GM18519 (cell line): ENCODE measurements around the gene HPS3.
A peak's percentile ranks its signal among the peaks of the same experiment; 100 is the strongest.
"Not testable (repeated sequence)": the region's sequence is repeated elsewhere in the genome, so short reads cannot be mapped to it uniquely, and the experiment has no call there.

Experiments
- ATAC-seq: cut with Tn5 transposase; IDR thresholded peaks from one replicate; pipeline ENCODE4 v1.9.1; 2021; ENCODE audit warnings: mild to moderate bottlenecking, moderate library complexity; ENCODE audit not compliant: unreplicated experiment, low FRiP score

Gene HPS3

GRCh38 chr3:149180057-149180573 lies 50.7 kb downstream of the HPS3 start:
- no peak for ATAC-seq

- no peak for ATAC-seq
These were observed 51.7 kb downstream of the HPS3 start for GRCh38 chr3:149181182-149181581.

DNA sequence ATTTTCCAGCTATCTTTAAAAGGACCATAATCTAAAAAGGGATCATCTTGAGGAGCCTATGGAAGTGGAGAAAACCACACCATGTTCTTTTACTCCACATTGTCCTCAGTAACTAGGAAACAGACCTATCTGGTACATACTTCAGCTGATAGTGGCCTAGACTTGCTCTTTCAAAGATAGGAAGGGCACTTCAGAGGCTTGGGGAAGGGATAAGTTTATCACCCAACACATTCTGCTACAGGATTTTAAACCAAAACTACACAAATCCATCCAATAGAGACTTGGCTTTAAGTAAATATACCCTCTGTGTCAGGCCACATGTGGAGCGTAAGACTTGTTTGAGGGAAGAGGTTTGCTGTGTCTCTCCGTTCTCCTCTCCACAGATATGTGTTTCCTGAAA lies 56.8 kb downstream of the HPS3 start:
- ATAC-seq: no peak

DNA sequence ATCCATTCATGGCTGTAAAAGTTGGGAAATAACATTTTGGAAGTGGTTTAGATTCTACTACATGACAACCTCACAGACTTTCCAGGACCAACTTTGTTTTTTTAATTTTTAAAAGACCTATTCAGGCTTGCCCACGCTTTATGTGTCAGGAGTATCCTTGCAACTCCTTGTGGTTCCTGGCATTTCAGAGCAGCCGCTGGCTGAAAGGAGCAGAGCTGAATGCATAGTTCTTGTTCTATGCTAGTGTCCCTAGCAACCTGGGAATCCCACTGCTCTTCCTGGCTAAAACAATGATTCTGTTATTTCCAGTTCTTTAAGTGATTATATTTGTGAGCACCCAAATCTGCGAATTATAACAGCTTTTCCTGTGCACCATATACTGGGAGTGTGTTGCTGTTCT lies 57.3 kb downstream of the HPS3 start:
- no peak for ATAC-seq

DNA sequence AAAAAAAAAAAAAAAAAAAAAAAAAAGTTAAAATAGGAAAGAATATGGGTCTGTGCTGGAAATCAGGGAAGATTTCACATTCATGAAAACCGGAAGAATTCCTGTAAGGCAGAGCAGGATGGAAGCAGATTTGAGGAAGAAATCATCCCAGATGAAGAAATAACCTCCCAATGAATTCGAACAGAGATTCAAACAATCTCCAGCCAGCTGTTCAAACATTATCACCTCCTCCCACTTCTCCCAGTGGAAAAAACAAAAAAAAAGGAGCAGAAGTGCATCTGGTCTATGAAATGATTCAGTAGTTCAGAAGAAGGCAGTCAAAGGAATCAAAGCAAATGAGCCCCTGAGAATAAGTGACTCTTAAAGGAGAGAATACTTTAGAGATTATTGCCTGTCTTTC lies 59.1 kb downstream of the HPS3 start:
- no peak for ATAC-seq

GRCh38 chr3:149195221-149195620 lies 65.8 kb downstream of the HPS3 start:
- ATAC-seq: no peak

DNA sequence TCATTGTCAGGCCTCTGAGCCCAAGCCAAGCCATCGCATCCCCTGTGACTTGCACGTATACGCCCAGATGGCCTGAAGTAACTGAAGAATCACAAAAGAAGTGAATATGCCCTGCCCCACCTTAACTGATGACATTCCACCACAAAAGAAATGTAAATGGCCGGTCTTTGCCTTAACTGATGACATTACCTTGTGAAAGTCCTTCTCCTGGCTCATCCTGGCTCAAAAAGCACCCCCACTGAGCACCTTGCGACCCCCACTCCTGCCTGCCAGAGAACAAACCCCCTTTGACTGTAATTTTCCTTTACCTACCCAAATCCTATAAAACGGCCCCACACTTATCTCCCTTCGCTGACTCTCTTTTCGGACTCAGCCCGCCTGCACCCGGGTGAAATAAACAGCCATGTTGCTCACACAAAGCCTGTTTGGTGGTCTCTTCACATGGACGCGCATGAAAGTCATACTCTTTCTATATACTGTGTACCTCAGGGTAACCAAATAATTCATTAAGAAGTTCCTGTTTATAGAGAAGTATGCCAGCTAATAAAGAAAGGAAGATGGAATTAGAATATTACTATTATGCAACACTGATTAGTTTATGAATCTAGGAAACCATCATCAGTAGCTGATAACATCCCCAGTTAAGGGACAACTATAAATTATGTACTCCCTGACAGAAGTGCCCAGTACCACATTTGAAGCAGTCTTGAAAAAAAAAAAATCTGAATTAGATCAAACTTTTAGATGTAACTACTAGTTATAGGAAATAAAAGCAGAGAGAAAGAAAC lies 67.6 kb downstream of the HPS3 start:
- ATAC-seq: not testable (repeated sequence)

- no peak for ATAC-seq
These were observed 68.2 kb downstream of the HPS3 start for GRCh38 chr3:149197669-149198068.

DNA sequence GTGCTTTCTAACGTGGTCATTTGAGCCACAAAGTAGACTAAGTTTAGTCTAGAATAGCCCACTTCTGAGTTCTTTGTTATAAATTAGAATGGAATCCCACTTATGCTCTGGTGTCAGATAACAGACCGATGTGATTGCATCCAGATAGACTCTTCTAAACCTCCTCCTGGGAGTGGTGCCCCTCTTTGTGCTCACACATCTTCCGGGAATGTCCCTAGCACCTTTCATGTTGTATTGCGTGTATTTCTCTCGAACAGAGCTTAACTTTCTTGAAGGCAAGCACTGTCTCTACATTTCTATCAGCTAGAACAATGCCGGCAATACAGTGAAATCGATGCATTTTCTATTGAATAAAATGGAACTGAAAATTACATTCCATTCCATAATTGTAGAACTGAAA lies 69.2 kb downstream of the HPS3 start:
- no peak for ATAC-seq

DNA sequence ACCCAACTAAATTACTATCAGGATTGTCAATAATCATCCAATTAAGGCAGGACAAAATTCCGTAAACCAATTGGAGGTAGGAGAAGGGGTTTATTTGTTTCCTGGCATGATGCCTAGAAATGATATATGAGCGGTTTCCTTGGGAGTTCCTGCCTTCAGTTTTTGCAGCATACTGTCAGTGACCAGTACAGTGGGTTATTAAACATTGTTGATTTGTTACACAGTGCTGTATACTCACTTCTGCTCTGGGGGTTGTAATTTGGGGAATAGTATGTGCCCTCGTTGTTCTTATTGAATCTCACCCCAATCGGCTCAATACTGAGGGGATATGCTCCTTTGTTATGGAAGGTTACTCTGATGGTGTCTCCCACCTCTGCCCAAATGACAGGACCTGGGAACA lies 70.0 kb downstream of the HPS3 start:
- no peak for ATAC-seq

DNA sequence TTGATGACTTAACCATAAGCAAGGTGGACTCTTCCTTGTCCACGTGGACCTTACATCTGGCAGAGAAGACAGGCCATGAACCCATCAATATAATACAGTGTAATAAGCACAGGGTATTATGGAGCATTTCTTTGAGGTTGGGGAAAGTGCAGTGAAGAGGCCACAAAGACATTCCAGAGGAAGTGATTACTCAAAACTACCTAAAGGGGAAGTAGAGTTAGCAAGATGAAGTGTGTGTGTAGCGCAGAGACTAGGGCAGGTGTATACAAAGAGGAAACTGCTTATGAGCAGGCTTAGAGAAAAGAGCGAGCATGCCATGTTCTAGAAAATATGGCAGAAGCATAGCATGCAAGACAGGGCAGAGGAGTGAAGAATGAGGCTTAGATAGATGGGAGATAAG lies 74.3 kb downstream of the HPS3 start:
- peak; percentile 99 for ATAC-seq

- ATAC-seq: no peak
These were observed 75.1 kb downstream of the HPS3 start for GRCh38 chr3:149204390-149204991.

GRCh38 chr3:149207475-149207874 lies 78.0 kb downstream of the HPS3 start:
- ATAC-seq: no peak

GRCh38 chr3:149209431-149209830 lies 80.0 kb downstream of the HPS3 start:
- ATAC-seq: no peak

GRCh38 chr3:149212386-149212785 lies 82.9 kb downstream of the HPS3 start:
- ATAC-seq: no peak

- ATAC-seq: no peak
These were observed 85.3 kb downstream of the HPS3 start for GRCh38 chr3:149214702-149215101.

DNA sequence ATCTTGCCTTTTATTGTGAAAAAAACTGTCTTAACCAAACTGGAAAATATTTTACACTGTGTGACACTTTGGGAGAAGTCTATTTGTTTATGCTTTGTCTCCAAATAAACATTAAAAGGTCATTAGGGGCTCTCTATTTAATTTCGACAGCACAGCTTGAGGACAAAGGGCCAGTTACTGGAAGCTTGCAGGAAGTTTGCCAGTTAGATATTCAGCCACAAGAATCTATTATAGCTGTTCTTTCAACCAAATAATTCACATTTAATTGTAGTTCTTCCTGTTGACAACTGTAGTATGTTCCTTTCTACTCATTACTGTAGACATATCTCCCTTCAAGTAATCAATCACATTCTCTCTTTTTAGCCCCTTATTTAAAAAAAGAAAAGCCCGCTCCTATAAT lies 86.1 kb downstream of the HPS3 start:
- no peak for ATAC-seq

- ATAC-seq: no peak
These were observed 86.9 kb downstream of the HPS3 start for GRCh38 chr3:149216193-149216869.

DNA sequence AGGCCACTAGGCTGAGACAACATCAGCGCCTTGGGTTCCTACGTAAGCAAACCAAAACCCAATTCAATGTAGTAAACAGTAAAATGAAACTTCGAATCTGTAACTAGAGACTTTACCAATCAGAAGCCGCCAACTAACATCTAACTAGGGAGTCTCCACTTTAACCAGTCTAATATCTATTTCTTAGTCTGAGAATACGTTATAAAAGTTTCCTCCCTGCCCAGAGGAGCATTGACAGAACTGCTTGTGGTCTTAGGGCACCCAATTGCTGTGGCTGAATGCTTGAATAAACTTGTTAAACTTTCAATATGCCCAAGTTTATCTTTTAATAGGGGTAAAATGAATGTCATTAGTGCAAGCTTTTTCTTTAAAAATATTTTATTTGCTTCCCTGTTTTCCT lies 87.9 kb downstream of the HPS3 start:
- ATAC-seq: no peak

GRCh38 chr3:149219380-149220121 lies 90.1 kb downstream of the HPS3 start:
- ATAC-seq: not testable (repeated sequence)
